GM21447 (cell line): ENCODE data around the gene OLFM1.
"Not testable (repeated sequence)": the region's sequence is repeated elsewhere in the genome, so short reads cannot be mapped to it uniquely, and the experiment has no call there.

Source experiments
- ATAC-seq: cut with Tn5 transposase; IDR thresholded peaks from one replicate; pipeline ENCODE4 v1.9.1; 2021; ENCODE audit not compliant: unreplicated experiment

The OLFM1 gene

DNA sequence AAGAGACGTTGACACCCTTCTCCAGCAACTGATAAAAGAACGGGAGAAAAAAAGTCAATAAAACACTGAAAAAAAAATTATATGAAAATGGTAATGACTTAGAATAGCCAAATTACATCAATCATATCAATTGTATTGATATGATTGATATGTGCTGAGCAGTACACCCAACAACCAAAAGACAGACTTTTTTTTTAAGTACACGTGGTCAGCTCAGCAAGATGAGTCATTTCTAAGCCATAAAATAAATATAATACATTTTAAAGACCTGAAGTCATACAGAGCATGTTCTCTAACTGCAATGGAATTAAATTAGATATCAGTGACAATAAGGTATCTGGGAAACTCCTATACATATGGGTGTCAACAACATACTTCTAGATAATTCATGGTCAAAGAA lies 30.9 kb upstream of the OLFM1 start:
- no peak for ATAC-seq

DNA sequence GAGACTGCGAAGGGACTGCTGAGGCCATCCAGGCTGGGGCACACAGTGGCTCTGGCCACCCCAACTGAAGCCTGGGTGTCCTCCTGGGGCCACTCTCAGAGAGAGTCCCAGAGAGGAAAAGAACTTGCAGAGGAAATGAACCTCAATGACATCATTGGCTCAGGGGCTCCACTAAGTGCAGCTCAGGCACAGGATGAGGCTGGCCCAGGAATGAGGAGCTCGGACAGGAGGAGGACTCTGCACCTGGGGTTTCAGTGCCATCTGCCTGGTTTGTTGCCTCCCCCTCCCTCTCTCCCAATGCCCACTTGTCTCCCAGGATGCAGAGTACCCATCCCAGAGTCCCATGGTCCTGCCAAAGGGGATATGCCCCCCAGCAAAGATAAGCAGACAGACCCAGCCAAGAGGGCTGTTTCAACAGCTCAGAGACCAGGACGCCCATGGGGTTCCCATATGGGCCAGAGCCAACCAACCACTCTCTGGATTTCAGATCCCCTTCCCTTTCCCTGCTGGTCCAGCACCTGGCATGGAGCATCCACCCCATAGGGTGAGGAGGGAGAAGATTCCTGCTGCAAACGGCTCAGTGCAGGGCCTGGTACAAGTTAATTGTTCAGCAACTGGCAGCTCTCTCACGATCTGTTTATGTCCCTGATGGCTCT lies 26.9 kb upstream of the OLFM1 start:
- ATAC-seq = no peak

DNA sequence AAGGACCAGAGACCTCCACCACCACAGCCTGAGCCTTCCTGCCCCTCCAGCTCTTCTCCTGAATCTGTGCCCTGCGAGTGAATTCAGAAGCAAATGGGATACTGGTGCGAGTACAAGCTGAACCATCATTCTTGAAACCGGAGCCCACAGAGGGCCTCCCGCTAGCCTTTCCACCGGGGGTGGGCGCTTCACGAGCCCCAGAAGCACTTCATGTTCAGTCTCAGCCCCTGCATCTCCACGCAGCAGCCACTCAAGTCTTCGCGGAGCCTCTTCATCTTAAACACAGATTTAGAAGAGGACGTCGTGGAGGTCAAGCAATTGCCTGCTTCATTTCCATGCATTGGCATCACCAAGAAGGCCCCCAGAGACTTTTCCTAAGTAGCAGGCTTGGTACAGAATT lies 26.0 kb upstream of the OLFM1 start:
- ATAC-seq = no peak

DNA sequence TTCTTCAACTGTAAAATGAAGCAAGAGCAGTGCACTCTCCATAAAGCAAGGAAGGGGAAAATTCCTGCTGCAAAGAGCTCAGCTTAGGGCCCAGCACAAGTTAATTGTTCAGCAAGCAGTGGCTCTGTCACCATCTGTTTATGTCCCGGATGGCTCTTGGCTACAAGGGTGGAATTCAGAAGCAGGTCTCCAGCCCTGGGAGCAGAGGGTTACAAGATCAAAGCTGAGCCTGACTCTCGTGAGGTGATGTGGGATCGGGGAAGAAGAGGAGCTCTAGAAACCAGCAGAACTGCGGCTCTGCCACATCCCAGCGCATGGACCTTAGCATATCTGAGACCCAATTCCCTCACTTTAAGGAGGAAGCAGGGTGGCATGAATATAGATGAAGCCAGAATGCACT lies 25.2 kb upstream of the OLFM1 start:
- ATAC-seq = no peak

DNA sequence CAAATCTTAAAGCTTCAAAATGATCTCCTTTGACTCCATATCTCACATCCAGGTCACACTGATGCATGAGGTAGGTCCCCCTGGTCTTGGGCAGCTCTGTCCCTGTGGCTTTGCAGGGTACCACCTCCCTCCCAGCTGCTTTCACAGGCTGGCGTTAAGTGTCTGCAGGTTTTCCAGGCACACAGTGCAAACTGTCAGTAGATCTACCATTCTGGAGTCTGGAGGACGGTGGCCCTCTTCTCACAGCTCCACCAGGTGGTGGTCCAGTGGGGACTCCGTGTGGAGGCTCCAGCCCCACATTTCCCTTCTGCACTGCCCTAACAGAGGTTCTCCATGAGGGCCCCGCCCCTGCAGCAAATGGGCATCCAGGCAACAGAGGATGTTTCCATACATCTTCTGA lies 24.0 kb upstream of the OLFM1 start:
- ATAC-seq = not testable (repeated sequence)

DNA sequence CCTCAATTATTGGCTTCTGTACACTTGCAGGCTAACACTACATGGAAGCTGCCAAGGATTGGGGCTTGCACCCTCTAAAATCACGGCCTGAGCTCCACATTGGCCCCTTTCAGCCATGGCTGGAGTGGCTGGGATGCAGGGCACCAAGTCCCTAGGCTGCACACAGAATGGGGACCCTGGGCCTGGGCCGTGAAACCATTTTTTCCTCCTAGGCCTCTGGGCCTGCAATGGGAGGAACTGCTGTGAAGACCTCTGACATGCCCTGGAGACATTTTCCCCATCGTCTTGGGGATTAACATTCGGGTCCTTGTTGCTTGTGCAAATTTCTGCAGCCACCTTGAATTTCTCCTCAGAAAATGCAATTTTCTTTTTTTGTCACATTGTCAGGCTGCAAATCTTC lies 23.6 kb upstream of the OLFM1 start:
- not testable (repeated sequence) for ATAC-seq

DNA sequence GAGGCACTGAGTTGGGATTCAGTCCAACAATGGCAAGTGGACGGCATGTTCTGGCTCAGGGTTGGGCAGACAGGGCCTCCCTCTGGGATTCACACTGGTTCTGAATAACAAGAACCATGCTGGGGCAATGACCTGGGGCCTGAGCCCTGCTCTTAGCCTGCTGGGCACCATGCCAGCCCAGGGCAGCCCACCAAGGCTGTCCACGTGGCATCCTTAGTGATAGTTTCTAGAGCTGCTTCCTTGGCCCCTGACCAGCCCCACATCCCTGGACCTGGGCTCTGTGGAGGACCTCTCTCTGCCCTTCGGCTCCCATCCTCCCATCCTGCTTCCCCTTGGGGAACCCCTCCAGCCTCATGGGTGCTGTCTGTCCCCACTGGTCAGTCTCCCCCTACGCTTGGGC lies 22.3 kb upstream of the OLFM1 start:
- no peak for ATAC-seq

DNA sequence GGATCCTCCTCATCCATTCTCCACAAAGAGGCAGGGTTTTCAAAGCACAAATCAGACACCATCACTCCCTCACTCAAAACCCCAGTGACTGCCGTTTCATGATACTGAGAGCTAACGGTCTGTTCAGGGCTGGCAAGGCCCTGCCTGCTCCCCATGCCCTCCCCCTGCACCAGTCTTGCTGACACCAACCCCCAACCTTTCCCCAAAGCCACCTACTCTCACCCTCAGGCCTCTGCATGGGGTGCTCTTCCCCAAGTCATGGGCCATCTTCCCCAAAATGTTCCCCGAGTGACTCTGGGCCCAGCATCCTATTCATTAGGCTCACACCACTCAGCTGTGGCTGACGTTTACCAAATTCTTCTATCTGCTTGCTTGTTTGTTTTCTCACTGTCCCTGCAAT lies 21.7 kb upstream of the OLFM1 start:
- ATAC-seq = no peak

DNA sequence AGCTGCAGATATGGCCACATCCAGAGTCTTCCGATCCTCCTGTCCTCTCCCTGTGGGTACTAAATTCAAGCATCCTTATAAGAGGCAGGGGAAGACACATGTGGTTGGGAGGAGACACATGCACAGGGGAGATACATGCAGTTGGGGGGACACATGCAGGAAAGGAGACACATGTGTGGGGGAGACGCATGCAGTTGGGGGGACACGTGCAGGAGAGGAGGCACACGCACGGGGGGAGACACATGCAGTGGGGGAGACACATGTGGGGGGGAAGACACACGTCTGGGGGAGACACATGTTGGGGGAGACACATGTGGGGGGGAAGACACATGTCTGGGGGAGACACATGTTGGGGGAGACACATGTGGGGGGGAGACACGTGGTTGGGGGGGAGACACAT lies 21.2 kb upstream of the OLFM1 start:
- ATAC-seq = no peak

DNA sequence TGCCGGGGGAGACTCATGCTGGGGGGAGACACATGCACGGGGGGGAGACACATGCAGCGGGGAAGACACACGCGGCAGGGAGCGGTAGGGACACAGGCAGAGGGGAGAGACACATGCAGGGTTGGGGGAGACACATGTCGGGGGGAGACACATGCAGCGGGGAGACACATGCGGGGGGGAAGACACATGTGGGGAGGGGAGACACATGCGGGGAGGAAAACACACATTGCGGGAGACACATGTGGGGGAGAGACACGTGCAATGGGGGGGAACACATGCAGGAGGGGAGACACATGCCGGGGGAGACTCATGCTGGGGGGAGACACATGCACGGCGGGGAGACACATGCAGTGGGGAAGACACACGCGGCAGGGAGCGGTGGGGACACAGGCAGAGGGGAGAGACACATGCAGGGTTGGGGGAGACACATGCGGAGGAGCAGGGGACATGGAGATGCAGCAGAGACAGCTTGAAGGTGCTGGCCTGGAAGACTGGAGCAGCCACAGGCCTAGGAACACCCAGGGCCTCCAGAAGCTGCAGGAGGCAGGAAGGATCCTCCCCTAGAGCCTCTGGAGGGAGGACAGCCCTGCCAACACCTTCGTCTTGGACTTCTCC lies 20.3 kb upstream of the OLFM1 start:
- no peak for ATAC-seq

DNA sequence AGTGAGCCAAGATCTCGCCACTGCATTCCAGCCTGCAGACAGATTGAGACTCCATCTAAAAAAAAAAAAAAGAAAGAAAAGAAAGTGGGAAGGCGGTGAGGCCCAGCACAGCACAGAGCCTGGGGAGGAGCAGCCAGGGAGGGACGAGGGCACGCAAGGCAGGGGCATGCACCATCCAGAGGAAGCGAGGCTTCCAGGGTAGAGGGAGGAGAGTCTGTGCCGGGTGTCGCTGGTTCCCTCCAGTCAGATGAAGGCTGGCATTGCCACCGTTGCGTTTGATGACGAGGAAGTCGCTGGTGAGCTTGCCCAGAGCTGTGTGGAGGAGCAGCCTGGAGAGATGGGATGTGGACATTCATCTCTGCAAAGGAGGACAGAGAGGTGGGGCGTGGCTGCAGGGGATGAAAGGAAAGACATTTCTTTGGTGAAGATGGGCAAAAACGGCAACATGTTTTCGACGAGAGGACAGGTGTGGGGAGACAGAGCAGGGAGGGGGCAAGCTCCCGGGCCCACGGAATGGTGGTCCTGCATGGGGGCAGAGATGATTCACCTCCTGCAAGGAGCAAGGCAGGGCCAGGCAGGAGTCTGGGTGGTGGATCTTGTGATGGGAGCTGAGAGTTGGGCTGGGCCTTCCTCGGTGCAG lies 18.6 kb upstream of the OLFM1 start:
- ATAC-seq = no peak

DNA sequence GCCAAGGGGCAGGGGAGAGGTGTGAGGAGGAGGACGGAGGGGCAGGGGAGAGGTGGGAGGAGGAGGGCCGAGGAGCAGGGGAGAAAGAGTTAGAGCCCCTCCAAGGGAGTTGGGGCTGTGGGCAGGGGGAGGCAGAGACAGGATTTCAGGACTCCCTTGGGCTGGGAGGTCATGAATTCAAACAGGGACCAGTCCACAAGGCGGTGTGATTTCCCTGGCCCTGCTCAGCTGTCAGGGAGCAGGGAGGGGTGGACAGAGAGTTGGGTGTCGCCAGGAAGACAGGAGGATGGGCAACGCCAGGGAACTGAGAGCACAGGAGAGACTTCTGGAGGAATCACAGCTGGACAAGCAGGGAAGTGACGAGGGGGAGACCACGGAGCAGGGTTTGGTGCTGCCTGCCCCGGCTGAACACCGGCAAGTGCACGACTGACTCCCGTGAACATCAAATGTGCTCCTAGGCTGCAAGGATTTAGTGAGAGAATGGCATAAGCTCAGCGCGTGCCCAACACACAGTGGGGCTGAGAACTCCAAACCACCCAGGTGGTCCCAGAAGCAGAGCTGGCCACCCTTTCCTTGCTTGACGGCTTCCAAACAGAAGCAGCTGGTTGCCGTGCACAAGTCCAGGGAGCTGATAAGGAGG lies 17.8 kb upstream of the OLFM1 start:
- no peak for ATAC-seq

DNA sequence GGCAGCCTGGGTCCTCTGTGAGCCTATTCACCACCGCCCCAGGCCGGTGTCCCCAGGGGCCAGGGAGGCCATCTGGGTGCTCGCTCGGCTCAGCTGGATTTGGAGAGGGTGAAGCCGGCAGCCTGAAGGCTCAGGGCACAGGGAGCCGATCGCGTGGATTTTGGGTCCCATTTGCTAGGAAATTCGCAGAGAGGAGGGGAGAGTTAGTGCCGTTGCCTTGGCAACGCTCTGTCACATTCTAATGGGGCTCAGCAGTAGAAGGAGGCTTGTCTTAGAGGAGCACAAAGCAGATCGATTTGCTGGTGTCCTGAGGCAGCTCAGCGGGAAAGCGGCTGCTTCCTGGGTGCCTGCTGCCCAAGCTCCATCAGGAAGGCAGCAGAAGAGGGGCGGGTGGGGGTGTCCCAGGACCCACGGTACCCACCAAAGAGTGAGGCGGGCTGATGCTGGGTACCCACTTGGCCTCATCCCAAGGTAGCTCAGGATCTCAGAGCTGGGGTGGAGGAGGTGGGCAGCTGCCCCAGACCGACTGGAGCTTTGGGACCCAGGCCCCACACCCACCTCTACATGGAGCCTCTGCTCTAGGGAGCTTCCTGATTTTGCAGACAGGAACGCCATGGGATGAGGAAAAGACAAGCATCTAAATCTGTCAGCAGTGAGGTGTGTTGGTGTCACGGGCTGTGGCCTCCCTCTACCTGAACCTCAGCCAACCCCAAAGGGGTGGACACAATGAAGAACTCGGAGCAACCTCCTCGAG lies 17.1 kb upstream of the OLFM1 start:
- ATAC-seq = no peak

DNA sequence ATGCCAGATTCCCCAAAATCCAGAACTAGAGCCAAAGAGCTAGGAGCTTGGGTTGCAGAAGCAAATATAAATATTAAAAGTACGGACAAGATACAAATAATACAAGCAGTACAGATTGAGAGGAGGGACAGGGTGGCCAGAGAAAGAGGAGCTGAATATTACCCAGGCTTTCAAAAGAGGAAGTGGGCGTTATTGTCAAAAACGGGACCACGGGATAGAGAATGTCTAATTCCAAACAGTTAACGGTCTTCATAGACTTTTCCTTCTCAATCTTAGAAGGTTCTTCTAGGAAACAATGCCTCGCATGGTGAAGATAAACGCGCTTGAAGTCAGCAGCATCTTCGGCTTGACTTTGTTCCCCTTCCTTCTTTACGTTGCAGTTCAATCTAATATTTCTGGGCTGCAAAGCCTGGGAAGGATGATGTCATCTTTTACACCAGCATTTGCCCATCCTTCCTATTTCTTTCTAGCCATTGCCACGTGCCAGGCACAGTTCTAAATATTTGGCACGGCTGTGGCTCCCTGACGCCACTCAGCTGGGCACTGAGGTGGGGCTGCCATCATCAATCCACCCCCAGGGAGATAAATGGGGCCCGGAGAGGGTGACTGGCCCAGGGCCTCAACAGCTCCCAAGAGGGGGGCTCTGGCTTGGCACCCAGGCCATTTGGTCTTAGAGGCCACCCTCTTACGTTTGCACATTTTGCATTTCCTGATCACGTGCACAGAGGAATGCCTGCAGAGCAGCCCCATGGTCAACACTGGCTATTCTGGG lies 16.3 kb upstream of the OLFM1 start:
- ATAC-seq = no peak

DNA sequence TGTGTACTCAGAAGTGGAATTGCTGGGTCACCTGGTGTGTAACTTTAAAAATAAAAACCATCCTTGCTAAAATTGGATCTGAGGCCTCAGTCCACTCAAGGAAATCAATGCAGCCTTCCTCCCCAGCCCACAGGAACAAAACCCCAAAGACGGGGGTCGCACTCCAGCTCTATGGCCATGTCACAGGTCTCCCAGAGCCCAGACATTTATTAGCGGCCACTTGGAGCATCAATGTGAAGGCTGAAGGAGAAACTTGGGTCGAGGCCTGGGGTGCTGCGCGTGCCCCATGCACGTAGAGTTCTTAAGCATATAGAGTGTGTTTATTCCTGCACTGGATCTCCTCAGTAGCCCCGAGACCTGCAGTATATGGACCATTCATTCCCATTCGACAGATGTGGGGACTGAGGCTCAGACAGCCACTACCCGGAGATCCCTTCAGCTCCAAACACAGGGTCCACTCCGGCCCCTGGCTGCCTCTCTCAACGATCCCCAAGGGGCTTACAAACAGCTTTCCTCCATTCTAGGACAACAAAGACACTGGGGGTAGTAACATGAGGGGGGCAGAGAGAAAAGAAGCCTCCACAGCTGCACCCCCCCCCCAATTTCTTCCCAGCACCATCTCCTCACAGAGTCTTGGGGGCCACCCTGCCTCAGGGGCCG lies 14.3 kb upstream of the OLFM1 start:
- no peak for ATAC-seq

DNA sequence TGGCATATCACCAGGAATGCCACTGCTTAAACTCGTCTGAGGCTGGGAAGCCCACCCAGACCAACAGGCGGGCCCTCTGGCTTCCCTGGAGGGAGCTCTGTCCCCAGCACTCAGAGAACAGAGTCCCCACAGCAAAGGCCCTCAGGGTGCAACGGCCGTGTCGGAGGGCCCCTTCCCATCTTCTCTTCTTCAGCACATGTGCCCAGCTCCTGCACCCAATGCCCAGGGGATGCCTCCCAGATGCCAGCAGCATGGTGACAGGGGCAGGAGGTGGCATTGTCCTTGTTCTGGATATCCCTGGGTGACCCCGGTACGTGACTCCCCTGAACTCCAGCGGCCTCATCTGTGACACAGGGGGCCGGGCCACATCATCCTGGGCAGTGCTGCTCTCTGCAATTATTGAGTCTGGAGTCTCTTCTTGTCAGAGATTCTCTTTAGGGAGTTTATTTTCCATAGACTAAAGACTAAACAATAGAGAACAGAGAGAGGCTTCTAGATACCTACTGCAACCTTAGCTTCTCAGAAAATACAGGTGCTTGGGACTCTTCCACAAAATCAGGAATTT lies 13.6 kb upstream of the OLFM1 start:
- ATAC-seq = no peak

DNA sequence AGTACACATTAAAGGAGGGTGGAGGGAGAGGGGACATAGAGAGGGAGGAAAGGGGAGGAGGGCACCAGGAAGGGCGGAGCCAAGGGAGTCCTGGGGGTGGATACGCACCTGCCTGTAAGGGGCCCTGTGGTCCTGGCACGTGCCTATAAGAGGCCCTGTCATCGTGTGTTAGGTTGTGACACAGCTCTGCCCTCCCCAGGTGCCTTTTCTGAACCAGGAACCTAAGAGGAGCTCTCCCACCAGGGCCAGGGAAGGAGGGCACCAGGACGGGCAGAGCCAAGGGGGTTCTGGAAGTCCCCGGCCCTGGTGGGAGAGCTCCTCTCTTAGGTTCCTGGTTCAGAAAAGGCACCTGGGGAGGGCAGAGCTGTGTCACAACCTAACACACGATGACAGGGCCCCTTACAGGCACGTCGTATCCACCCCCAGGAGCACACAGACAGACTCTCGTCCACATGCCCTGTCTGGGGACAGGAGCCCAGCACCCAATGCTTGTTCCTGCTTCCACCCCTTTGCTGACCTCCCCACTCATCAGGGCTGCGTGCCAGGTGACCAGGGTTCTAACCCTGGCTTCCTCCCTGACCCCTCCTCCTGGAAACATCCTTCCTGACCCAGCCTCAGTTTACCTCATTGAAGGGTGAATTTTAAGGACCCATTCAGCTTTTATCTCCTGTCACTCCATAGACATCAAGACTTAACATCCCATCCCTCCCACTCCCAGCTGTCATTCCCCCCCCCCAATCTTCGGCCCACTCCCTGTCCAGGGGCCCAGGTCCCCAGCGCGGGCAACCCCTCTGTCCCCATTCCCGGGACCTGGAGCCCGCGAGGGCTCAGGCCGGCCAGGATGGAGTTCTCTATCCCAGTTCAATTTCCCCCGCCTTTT lies 12.9 kb upstream of the OLFM1 start:
- ATAC-seq = no peak

DNA sequence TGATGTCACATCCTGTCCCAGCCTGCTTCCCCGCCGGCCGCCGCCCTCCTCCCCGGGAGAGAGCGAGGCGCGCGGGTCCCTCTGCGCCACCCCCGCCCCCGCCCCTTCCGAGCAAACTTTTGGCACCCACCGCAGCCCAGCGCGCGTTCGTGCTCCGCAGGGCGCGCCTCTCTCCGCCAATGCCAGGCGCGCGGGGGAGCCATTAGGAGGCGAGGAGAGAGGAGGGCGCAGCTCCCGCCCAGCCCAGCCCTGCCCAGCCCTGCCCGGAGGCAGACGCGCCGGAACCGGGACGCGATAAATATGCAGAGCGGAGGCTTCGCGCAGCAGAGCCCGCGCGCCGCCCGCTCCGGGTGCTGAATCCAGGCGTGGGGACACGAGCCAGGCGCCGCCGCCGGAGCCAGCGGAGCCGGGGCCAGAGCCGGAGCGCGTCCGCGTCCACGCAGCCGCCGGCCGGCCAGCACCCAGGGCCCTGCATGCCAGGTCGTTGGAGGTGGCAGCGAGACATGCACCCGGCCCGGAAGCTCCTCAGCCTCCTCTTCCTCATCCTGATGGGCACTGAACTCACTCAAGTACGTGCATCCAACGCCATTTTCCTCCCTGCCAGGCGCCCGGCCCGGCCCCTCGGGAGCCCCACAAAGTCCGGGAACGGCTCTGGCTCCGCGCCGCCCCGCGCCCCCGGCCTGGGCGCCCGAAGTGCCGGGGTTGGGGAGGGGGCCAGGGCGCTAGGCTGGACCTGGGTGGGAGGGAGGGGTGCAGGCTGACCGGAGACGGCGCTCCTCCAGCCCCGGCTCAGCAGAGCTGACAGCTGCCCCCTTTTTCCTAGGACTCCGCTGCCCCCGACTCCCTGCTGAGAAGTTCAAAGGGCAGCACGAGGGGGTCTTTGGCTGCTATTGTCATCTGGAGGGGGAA lies 12.0 kb upstream of the OLFM1 start:
- no peak for ATAC-seq
